Measurements from ENCODE around the gene RFT1.

GRCh38 chr3:53097887-53098286, 32.3 kb downstream of the RFT1 start:
- no peak for TF ChIP-seq CTCF (IDR thresholded peaks at IDR 0.05; ENCODE audit: insufficient read depth, low read depth, low read length)
- no peak for TF ChIP-seq EZH2 (IDR thresholded peaks at IDR 0.05; ENCODE audit: insufficient read depth, low read length)
